CD4-positive, alpha-beta T cell (primary cell): ENCODE data around the gene MSI2. TPM values are rescaled to one million over a fixed set of nuclear protein-coding genes. Genes with fewer than 3 reads are reported as not detected.

Source experiments
- ATAC-seq: fragments of 200-7000 bp; cut with Tn5 transposase; one replicate; pipeline ENCODE4 v1.10.0; 2022; ENCODE audit warnings: mild to moderate bottlenecking; ENCODE audit not compliant: poor library complexity
- CTCF ChIA-PET: fragments of 350-600 bp; sonication (Branson Sonifier 250); formaldehyde crosslinking; loops from one replicate; lab custom pipeline; 2021; ENCODE audit warnings: antibody characterized with exemption, inconsistent platforms; lab: Charles Lee
- POLR2A ChIA-PET: fragments of 350-600 bp; sonication (Branson Sonifier 250); formaldehyde crosslinking; loops from one replicate; lab custom pipeline; 2021; ENCODE audit warnings: antibody characterized with exemption, inconsistent platforms; lab: Charles Lee
- DNase-seq, 14 experiments: peaks; one replicate each; pipeline ENCODE4 v3.0.0-alpha.2; 2013 to 2020; ENCODE audit warnings: mixed read lengths in 2 of 14
- H3K27ac ChIP-seq, 2 donors: one replicate each; pipeline versions ENCODE4 v1.5.1 to v1.7.0; 2013; ENCODE audit warnings: low read length in 2 of 2, low read depth in 1 of 2, mild to moderate bottlenecking in 1 of 2
- H3K27me3 ChIP-seq, 2 experiments: 1 replicate in 1 of 2; 2 replicates in 1 of 2; pipeline versions ENCODE4 v1.6.1 to v1.7.0; 2013; ENCODE audit warnings: low read length in 2 of 2, control low read depth in 1 of 2, mild to moderate bottlenecking in 1 of 2, moderate library complexity in 1 of 2; ENCODE audit not compliant: insufficient read depth in 2 of 2, control insufficient read depth in 1 of 2
- H3K36me3 ChIP-seq: one replicate; pipeline ENCODE4 v1.6.1; 2013; ENCODE audit warnings: low read length, control low read depth; ENCODE audit not compliant: insufficient read depth
- H3K4me1 ChIP-seq: one replicate; pipeline ENCODE4 v1.6.1; 2013; ENCODE audit warnings: low read length, control low read depth; ENCODE audit not compliant: insufficient read depth
- H3K4me3 ChIP-seq: one replicate; pipeline ENCODE4 v1.5.1; 2013; ENCODE audit warnings: mild to moderate bottlenecking, low read length, moderate library complexity
- H3K9me3 ChIP-seq, 2 experiments: 1 replicate in 1 of 2; 2 replicates in 1 of 2; pipeline versions ENCODE4 v1.6.1 to v1.7.0; 2013; ENCODE audit warnings: low read length in 2 of 2, mild to moderate bottlenecking in 2 of 2, control low read depth in 1 of 2, moderate library complexity in 1 of 2; ENCODE audit not compliant: control insufficient read depth in 1 of 2, insufficient read depth in 1 of 2
- H3K27ac Mint-ChIP-seq: one replicate; pipeline ENCODE4 v1.8.0; 2020; ENCODE audit warnings: mixed read lengths
- H3K27me3 Mint-ChIP-seq: one replicate; pipeline ENCODE4 v1.8.0; 2021; ENCODE audit warnings: mixed read lengths
- H3K36me3 Mint-ChIP-seq: one replicate; pipeline ENCODE4 v1.8.0; 2021; ENCODE audit warnings: low read depth, mixed read lengths
- H3K4me1 Mint-ChIP-seq: one replicate; pipeline ENCODE4 v1.8.0; 2021; ENCODE audit warnings: low read depth, mixed read lengths
- H3K4me3 Mint-ChIP-seq: one replicate; pipeline ENCODE4 v1.8.0; 2020; ENCODE audit warnings: mild to moderate bottlenecking, mixed read lengths
- H3K9me3 Mint-ChIP-seq: one replicate; pipeline ENCODE4 v1.8.0; 2020; ENCODE audit warnings: mixed read lengths
- CTCF ChIP-seq: fragments of 200-600 bp; IDR thresholded peaks from one replicate; pipeline ENCODE4 v1.8.0; 2022; ENCODE audit warnings: antibody characterized with exemption, mild to moderate bottlenecking
- intact Hi-C, 2 experiments: fragments of 100-400 bp; cut with DNase I in 1 of 2; cut with micrococcal nuclease in 1 of 2; formaldehyde crosslinking; loops; one replicate each; pipeline versions ENCODE4 v1.15.1 to v1.9.0; 2023 to 2025; cut with DNase I, micrococcal nuclease
- total RNA-seq, 174 experiments: library from RNA in 2 of 174; stranded (reverse) in 2 of 174; gene quantifications; one replicate each; pipeline ENCODE4 v1.2.3 and lab custom pipeline; 2021 to 2026

The MSI2 gene
- total RNA-seq, 2 experiments from 2014 or later = 129 to 132 TPM

GRCh38 chr17:57699751-57700219, 443.5 kb downstream of the MSI2 start:
- Mint-ChIP-seq H3K27ac (no peak overlapping the region), H3K4me1 (no peaks in the 10 kb centered on the region), H3K9me3 (no peaks in the 10 kb centered on the region), H3K36me3 (no peaks in the 10 kb centered on the region), H3K27me3 (no peaks in the 10 kb centered on the region), H3K4me3 (no peak overlapping the region)
- Histone ChIP-seq H3K36me3 (no peaks in the 10 kb centered on the region), H3K27me3 (no peaks in the 10 kb centered on the region), H3K27ac (no peak overlapping the region), H3K4me1 (peaks cover 14% of the 10 kb centered on the region), H3K9me3 (no peaks in the 10 kb centered on the region), H3K4me3 (no peak overlapping the region)
- ATAC-seq (no peak), DNase-seq (no peak)
- TF ChIP-seq CTCF = no peak
- intact Hi-C loops = no loop called here
- ChIA-PET POLR2A (no interaction called here), CTCF (no interaction called here)

- peaks cover 14% of the 10 kb centered on the region for H3K4me1 ChIP-seq
- intact Hi-C loops = no loop called here
- POLR2A ChIA-PET = no interaction called here
- Mint-ChIP-seq H3K4me3 (no peak overlapping the region), H3K4me1 (no peaks in the 10 kb centered on the region), H3K36me3 (no peaks in the 10 kb centered on the region), H3K27me3 (no peaks in the 10 kb centered on the region), H3K9me3 (no peaks in the 10 kb centered on the region), H3K27ac (no peak overlapping the region)
- H3K27me3 ChIP-seq = no peaks in the 10 kb centered on the region
- H3K27ac ChIP-seq = no peak overlapping the region
- H3K9me3 ChIP-seq = no peaks in the 10 kb centered on the region
- H3K36me3 ChIP-seq = no peaks in the 10 kb centered on the region
- DNase-seq = no peak
- ATAC-seq = no peak
- TF ChIP-seq CTCF = no peak
- CTCF ChIA-PET = no interaction called here
- H3K4me3 ChIP-seq = no peak overlapping the region
Observed at GRCh38 chr17:57701124-57701523, 444.8 kb downstream of the MSI2 start.

- H3K9me3 Mint-ChIP-seq = no peaks in the 10 kb centered on the region
- Histone ChIP-seq H3K36me3 (no peaks in the 10 kb centered on the region), H3K4me3 (no peak overlapping the region), H3K27ac (no peak overlapping the region), H3K4me1 (peaks cover 4% of the 10 kb centered on the region), H3K9me3 (no peaks in the 10 kb centered on the region), H3K27me3 (no peaks in the 10 kb centered on the region)
- H3K27ac Mint-ChIP-seq = no peak overlapping the region
- no peak overlapping the region for H3K4me3 Mint-ChIP-seq
- ChIA-PET POLR2A (no interaction called here), CTCF (no interaction called here)
- no peak for TF ChIP-seq CTCF
- H3K36me3 Mint-ChIP-seq = no peaks in the 10 kb centered on the region
- no peaks in the 10 kb centered on the region for H3K27me3 Mint-ChIP-seq
- intact Hi-C loops = no loop called here
- no peak for ATAC-seq
- H3K4me1 Mint-ChIP-seq = no peaks in the 10 kb centered on the region
- DNase-seq = no peak
Observed at GRCh38 chr17:57703273-57703672, 446.9 kb downstream of the MSI2 start.
